Endothelial cell of umbilical vein (primary cell): ENCODE results near the gene GALNT2. TPM values are rescaled to one million over a fixed set of nuclear protein-coding genes. Genes with fewer than 3 reads are reported as not detected.

Experiments
- BruUV-seq: library from RNA; stranded (reverse); fragments of 400-500 nt; replicated peaks from 2 replicates; lab custom pipeline; 2021; lab: Mats Ljungman, UMichigan
- CTCF ChIA-PET: fragments of 300-600, 350-600 bp; sonication (Branson Sonifier 250); formaldehyde crosslinking; loops from one replicate; lab custom pipeline; 2021; ENCODE audit warnings: antibody characterized with exemption, inconsistent platforms; lab: Charles Lee
- POLR2A ChIA-PET: fragments of 300-600, 350-600 bp; sonication (Branson Sonifier 250); formaldehyde crosslinking; loops from one replicate; lab custom pipeline; 2021; ENCODE audit warnings: antibody characterized with exemption, inconsistent platforms; lab: Charles Lee
- DNase-seq: peaks from one replicate; pipeline ENCODE4 v3.0.0-alpha.2; 2011; ENCODE audit warnings: low read depth, low spot score
- FAIRE-seq: peaks from 2 replicates; lab custom pipeline; 2011; peaks lifted over from hg19 to GRCh38; lab: Jason Lieb, UNC
- H2AFZ ChIP-seq: 2 replicates; pipeline ENCODE4 v1.6.0; 2012; ENCODE audit warnings: low read depth, low read length, control low read depth, inconsistent platforms
- H3K27ac ChIP-seq: 2 replicates; pipeline ENCODE4 v1.5.1; 2011; ENCODE audit warnings: low read depth, mild to moderate bottlenecking, control low read depth, low read length, moderate library complexity; ENCODE audit not compliant: insufficient read depth
- H3K27me3 ChIP-seq, 2 experiments: 2 replicates each; pipeline versions ENCODE4 v1.6.0 to v1.6.1; 2011; ENCODE audit warnings: low read length in 2 of 2, mixed read lengths in 1 of 2; ENCODE audit not compliant: control insufficient read depth in 2 of 2, insufficient read depth in 2 of 2
- H3K36me3 ChIP-seq, 2 experiments: 2 replicates in 1 of 2; 3 replicates in 1 of 2; pipeline ENCODE4 v1.5.1; 2011; ENCODE audit warnings: low read length in 2 of 2, mild to moderate bottlenecking in 1 of 2, moderate library complexity in 1 of 2; ENCODE audit not compliant: control insufficient read depth in 2 of 2, insufficient read depth in 2 of 2; ENCODE audit errors: extremely low read depth in 1 of 2
- H3K4me1 ChIP-seq: 3 replicates; pipeline ENCODE4 v1.5.1; 2011; ENCODE audit warnings: mild to moderate bottlenecking, low read length; ENCODE audit not compliant: control insufficient read depth, insufficient read depth; ENCODE audit errors: extremely low read depth
- H3K4me2 ChIP-seq: 2 replicates; pipeline ENCODE4 v1.6.1; 2011; ENCODE audit warnings: low read length, control low read depth, mixed read lengths; ENCODE audit not compliant: insufficient read depth
- H3K4me3 ChIP-seq, 3 experiments: fragments of 200-600 bp in 1 of 3; sonication (generic), shearing (Covaris generic) in 1 of 3; replicated peaks in 1 of 3; 2 replicates each; pipeline ENCODE4 v1.5.1; 2011 to 2016; ENCODE audit warnings: control low read depth in 3 of 3, low read length in 3 of 3, mild to moderate bottlenecking in 2 of 3, inconsistent platforms in 1 of 3, low read depth in 1 of 3, moderate library complexity in 1 of 3; ENCODE audit not compliant: insufficient read depth in 1 of 3
- H3K79me2 ChIP-seq: 2 replicates; pipeline ENCODE4 v1.6.0; 2012; ENCODE audit warnings: low read length, inconsistent platforms; ENCODE audit not compliant: control insufficient read depth, insufficient read depth
- H3K9ac ChIP-seq: replicated peaks from 2 replicates; pipeline ENCODE3; 2011; ENCODE audit warnings: low read length, control low read depth; ENCODE audit not compliant: insufficient read depth; ENCODE audit errors: extremely low read depth
- H3K9me1 ChIP-seq: replicated peaks from 3 replicates; pipeline ENCODE4 v1.6.0; 2011; ENCODE audit warnings: mild to moderate bottlenecking, low read length; ENCODE audit not compliant: control insufficient read depth, insufficient read depth; ENCODE audit errors: extremely low read depth
- H3K9me3 ChIP-seq: replicated peaks from 2 replicates; pipeline ENCODE4 v1.5.1; 2012; ENCODE audit warnings: low read length, inconsistent platforms; ENCODE audit not compliant: control insufficient read depth, insufficient read depth
- H4K20me1 ChIP-seq: replicated peaks from 2 replicates; pipeline ENCODE3; 2011; ENCODE audit warnings: mild to moderate bottlenecking, low read length; ENCODE audit not compliant: control insufficient read depth, insufficient read depth; ENCODE audit errors: extremely low read depth
- EZH2 ChIP-seq: IDR thresholded peaks from 2 replicates; pipeline ENCODE4 v1.6.1; 2012; ENCODE audit warnings: borderline replicate concordance, low read depth, mild to moderate bottlenecking, moderate library complexity, low read length, inconsistent platforms; ENCODE audit not compliant: severe bottlenecking
- FOS ChIP-seq: IDR thresholded peaks from 2 replicates; pipeline ENCODE4 v1.6.1; 2011; ENCODE audit warnings: mild to moderate bottlenecking, low read length, moderate library complexity, borderline replicate concordance; ENCODE audit not compliant: insufficient read depth
- GATA2 ChIP-seq: IDR thresholded peaks from 2 replicates; pipeline ENCODE4 v1.7.0; 2011; ENCODE audit warnings: low read depth, mild to moderate bottlenecking, moderate library complexity, mixed read lengths, low read length; ENCODE audit not compliant: insufficient read length, insufficient read depth
- JUN ChIP-seq: IDR thresholded peaks from 2 replicates; pipeline ENCODE4 v1.6.1; 2011; ENCODE audit warnings: borderline replicate concordance, low read depth; ENCODE audit not compliant: insufficient read length, insufficient read depth
- MAX ChIP-seq: IDR thresholded peaks from 2 replicates; pipeline ENCODE4 v1.6.1; 2011; ENCODE audit not compliant: insufficient read depth, insufficient read length
- MYC ChIP-seq: IDR thresholded peaks from one replicate; pipeline ENCODE4 v1.6.1; 2011; ENCODE audit warnings: mild to moderate bottlenecking, low read depth, low read length
- POLR2A ChIP-seq: IDR thresholded peaks from 2 replicates; pipeline ENCODE4 v1.6.1; 2012; ENCODE audit warnings: low read depth, mild to moderate bottlenecking, control low read depth, low read length
- POLR2AphosphoS5 ChIP-seq: IDR thresholded peaks from 2 replicates; pipeline ENCODE4 v1.6.1; 2012; ENCODE audit warnings: low read depth, mild to moderate bottlenecking, control low read depth, low read length, moderate library complexity; ENCODE audit not compliant: insufficient read depth
- dilution Hi-C: fragments of 300-500 bp; cut with MboI; formaldehyde crosslinking; loops from one replicate; pipeline ENCODE4 v1.15.0; 2019; ENCODE audit warnings: low sequenced_read_pairs; ENCODE audit not compliant: extremely low pct_ligation_motif_present
- intact Hi-C: fragments of 100-400 bp; cut with micrococcal nuclease; formaldehyde crosslinking; loops from one replicate; pipeline ENCODE4 v1.10.0; 2022
- polyA plus RNA-seq, 4 experiments: library from polyadenylated mRNA; depleted of rRNA in 3 of 4; stranded (reverse) in 3 of 4; unstranded in 1 of 4; fragments of >200 nt; gene quantifications; 2 replicates each; pipeline versions ENCODE4 v1.2.1 to v1.2.3, GENCODE V29; 2011 to 2012; ENCODE audit warnings: missing spikeins in 1 of 4
- total RNA-seq: library from RNA; stranded (reverse); gene quantifications from 2 replicates; pipeline ENCODE4 v1.2.3, GENCODE V29; 2021
- TF ChIP-seq, protein P1 (sequence below), 2 donors: IDR thresholded peaks; 1 replicate in 1 of 2; 2 replicates in 1 of 2; pipeline ENCODE4 v1.5.1; 2011; ENCODE audit warnings: low read length in 2 of 2, mild to moderate bottlenecking in 2 of 2, moderate library complexity in 2 of 2, control low read depth in 1 of 2, inconsistent platforms in 1 of 2, low read depth in 1 of 2; ENCODE audit not compliant: insufficient read depth in 1 of 2; ENCODE audit errors: extremely low read depth in 1 of 2

The GALNT2 gene
- total and polyA plus RNA-seq, 2 donors (not counting 3 experiments of a cell fraction or from before 2014, with no cell fraction given): 56.3 to 77.5 TPM

DNA sequence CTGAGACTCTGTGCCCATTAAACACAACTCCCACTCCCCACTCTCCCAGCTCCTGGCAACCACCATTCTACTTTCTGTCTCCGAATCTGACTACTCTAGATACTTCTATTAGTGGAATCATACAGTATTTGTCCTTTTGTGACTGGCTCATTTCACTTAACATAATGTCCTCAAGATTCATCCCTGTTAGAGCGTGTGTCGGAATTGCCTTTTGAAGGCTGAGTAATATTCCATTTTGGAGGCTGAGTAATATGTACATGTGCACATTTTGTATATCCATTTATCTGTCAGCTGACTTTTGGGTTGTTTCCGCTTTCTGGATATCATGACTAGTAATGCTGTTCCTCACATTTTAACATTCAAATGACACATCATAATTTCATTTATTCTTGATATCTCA lies 30.3 kb downstream of the GALNT2 start:
- Histone ChIP-seq H3K36me3 (no peaks in the 10 kb centered on the region), H3K9me1 (no peaks in the 10 kb centered on the region), H3K27ac (no peak overlapping the region), H3K79me2 (peaks cover 8% of the 10 kb centered on the region), H3K4me2 (no peak overlapping the region), H2AFZ (no peak overlapping the region), H3K9me3 (no peaks in the 10 kb centered on the region), H3K4me3 (no peak overlapping the region), H3K4me1 (no peaks in the 10 kb centered on the region), H3K27me3 (no peaks in the 10 kb centered on the region), H3K9ac (no peak overlapping the region), H4K20me1 (no peaks in the 10 kb centered on the region)
- TF ChIP-seq MYC: no peak
- TF ChIP-seq, protein P1, sequence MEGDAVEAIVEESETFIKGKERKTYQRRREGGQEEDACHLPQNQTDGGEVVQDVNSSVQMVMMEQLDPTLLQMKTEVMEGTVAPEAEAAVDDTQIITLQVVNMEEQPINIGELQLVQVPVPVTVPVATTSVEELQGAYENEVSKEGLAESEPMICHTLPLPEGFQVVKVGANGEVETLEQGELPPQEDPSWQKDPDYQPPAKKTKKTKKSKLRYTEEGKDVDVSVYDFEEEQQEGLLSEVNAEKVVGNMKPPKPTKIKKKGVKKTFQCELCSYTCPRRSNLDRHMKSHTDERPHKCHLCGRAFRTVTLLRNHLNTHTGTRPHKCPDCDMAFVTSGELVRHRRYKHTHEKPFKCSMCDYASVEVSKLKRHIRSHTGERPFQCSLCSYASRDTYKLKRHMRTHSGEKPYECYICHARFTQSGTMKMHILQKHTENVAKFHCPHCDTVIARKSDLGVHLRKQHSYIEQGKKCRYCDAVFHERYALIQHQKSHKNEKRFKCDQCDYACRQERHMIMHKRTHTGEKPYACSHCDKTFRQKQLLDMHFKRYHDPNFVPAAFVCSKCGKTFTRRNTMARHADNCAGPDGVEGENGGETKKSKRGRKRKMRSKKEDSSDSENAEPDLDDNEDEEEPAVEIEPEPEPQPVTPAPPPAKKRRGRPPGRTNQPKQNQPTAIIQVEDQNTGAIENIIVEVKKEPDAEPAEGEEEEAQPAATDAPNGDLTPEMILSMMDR (IDR thresholded peaks at IDR 0.05; ENCODE audit: extremely low read depth in 1 of 2, insufficient read depth in 1 of 2, low read depth in 1 of 2, low read length in 2 of 2): no peak
- no peak for TF ChIP-seq POLR2AphosphoS5
- TF ChIP-seq GATA2: no peak
- no peak for TF ChIP-seq JUN
- no peak for TF ChIP-seq FOS
- no peak for TF ChIP-seq EZH2
- TF ChIP-seq MAX: no peak
- no peak for TF ChIP-seq POLR2A
- DNase-seq (no peak), FAIRE-seq (no peak)
- BruUV-seq: no TSS peak
- POLR2A ChIA-PET: no interaction called here
- intact Hi-C loops (no loop called here), dilution Hi-C loops (no loop called here)
- CTCF ChIA-PET: no interaction called here
